GM18517 (cell line): ENCODE data around the gene PLEKHM2.

Experiments used
- ATAC-seq: cut with Tn5 transposase; IDR thresholded peaks from one replicate; pipeline ENCODE4 v1.9.1; 2021; ENCODE audit warnings: mild to moderate bottlenecking, moderate library complexity; ENCODE audit not compliant: unreplicated experiment

The PLEKHM2 gene

DNA sequence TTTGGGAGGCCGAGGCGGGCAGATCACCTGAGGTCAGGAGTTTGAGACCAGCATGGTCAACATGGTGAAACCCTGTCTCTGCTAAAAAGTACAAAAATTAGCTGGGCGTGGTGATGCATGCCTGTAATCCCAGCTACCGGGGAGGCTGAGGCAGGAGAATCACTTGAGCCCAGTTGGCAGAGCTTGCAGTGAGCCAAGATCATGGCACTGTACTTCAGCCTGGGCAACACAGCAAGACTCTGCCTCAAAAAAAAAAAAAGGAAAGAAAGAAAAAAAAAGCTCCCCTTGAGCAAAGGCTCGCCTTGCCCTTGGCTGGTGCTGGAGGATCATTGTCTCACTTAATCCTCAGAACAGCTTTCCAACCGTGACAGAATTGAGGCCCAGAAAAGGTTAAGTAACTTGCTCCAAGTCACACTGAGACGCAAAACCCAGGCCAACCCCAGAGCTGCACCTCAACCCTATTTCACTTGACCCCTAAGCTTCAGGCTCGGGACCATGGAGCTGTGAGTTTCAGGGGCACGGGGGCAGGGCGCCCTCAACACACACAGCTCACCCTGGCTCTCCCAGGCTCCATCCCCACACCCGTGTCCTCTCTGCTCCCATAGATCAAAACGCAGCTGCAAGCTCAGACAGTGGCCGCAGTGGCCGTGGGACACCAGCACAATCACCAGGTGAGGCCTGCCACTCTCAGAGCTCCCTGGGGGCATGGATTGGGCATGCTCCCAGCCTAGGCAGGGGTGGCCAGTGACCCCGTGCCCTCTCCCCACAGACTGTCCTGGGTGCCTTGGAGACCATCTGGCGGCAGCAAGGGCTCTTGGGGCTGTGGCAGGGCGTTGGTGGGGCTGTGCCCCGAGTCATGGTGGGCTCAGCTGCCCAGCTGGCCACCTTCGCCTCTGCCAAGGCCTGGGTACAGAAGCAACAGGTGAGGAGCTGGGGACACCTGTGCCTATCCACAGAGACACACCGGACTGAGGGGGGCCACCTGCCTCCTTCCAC, 53.5 kb downstream of the PLEKHM2 start:
- no peak for ATAC-seq

DNA sequence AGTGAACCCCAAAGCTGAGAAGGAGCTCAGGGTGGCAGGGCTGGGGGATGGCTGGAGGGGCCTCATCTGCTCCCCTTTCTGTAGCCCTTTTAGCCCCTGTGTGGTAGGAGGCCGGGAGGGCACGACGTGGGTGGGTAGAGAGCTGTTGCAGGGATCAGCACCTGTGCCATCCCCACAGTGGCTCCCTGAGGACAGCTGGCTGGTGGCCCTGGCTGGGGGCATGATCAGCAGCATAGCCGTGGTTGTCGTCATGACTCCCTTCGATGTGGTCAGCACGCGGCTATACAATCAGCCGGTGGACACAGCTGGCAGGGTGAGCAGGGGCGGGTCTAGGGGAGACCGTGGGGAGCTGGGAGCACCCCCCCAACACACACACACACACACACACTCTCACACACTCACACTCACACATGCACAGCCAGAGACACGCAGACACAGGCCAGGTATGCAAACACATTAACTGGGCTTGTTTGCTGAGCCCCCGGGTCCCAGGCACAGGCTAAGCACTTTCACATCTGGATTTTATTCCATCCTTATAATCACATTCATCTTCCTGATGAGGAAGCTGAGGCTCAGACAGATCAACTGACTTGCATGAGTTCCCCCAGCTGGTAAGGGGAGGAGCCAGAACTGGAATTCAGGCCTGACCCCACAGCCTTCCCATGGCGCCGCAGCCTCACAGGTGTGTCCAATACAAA, 54.4 kb downstream of the PLEKHM2 start:
- ATAC-seq, result no peak

DNA sequence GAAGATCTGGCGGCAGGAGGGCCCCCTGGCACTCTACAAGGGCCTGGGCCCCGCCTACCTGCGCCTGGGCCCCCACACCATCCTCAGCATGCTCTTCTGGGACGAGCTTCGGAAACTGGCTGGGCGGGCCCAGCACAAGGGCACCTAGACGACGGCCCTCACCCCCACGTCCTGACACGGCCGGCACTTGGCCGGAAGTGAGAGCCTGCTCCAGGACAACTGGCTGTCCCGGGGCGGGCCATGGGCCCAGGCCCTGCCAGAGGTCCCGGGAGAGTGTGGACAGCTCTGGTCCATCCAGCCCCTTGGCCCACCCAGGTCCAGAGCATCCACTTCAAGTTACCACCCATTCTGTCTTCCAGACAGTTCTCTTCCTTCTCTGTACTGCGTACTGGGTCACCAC, 55.1 kb downstream of the PLEKHM2 start:
- no peak for ATAC-seq

DNA sequence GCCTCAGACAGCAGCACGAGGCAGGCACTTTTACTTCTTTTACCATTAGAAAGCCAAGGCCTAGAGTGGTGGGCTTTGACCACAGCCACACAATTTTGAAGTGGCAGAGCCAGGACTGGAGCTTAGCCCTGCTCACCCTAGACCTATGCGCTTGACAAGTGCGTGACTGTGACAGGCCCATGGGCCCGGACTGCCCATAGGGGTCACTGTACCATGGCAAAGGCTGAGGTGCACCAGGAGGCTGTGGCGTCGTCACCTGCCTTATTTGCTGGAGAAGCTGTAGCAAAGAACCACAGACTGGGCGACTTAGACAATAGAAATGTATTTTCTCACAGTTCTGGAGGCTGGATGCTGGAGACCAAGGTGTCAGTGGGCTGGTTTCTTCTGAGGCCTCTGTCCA, 55.6 kb downstream of the PLEKHM2 start:
- ATAC-seq, result no peak

DNA sequence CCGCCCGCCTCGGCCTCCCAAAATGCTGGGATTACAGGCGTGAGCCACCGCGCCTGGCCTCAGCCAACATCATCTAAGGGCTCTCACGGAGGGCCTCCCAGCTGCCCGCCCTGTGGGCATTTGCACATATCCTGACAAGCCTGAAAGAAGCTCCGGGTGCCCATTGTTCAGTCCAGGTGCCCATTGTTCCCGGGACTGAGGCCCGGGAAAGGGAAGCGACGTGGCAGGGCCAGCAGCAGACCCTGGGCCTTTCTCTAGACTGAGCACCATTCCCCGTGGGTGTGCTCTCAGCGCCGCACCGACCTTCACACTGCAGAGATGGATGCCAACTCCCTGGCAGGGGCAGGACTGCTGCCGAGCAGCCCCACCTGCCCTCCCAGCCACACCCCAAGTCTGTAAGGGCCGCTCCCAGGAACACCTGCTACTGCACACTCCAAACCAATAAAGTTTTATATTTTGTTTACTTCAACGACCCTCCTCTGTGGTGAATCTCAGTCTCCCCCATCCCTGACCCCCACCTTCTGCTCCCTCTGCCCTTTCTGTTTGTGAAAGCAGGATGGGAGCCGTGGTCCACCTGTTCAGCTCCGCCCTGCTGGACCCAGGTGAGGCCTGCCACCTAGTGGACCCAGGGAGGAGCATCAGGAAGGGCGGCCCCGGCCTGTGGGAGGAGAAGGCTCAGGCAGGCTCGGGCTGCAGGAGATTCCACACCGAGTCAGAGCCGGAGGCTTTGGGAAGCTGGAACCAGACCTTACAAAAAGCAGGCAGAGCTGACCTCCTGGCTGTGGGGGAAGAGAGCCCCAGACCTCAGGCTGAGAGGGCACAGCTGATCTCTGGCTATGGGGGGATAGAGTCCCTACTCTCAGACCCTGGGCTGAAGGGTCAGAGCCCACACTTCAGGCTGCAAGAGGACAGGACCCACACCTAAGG, 57.1 kb downstream of the PLEKHM2 start:
- ATAC-seq, result no peak

DNA sequence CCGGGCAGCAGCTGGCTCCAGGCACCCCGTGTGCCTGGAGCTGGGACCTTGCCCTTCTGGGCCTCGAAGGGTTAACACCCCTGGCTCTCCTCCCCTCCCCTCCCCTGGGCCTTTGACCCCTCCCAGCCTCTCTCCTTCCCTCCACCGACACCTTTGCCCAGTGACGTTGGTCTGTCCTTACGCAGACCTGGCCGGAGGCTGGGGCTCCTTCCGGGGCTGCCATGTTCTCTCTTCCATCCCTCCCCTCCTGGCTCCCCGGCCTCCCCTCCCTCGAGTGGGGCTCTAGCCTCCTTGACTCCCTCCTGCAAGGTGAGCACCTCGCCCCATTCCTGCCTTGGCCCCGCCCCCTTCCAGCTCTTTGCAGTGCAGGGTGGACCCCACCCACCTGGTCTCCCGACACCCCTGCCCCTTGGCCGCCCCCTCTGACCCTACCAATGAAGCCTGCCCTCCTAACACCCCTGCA, 58.2 kb downstream of the PLEKHM2 start, which contains the start of gene TMEM82:
Gene TMEM82 (plus strand): TSS at position 161 of the 463 bp plus-strand sequence. CDS start 61 bp downstream, at position 222.
- no peak for ATAC-seq

DNA sequence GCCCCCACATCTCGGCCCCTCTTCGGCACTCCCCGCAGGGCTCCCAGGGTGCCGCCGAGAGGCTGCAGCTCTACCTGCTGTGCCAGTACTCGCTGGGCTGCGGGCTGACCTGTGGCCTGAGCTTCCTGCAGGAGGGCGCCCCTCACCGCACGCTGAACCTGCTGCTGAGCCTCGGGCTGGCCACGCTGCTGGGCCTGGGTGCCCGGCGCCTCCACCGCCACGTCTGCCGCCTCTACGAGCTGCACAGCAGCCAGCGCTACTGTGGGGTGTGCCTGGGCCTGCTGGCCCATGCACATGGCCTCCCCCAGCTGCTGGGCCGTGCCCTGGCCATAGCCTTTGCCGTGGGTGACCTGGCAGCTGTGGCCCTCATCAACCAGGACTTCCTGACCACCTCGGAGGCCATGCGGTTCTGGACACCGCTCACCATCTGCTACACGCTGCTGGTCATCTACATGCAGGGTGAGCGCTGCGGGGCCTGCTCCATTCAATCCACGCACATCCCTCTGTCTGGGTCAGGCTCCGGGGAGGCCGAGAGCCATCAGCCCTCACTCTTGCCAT, 60.1 kb downstream of the PLEKHM2 start:
- ATAC-seq, result no peak

DNA sequence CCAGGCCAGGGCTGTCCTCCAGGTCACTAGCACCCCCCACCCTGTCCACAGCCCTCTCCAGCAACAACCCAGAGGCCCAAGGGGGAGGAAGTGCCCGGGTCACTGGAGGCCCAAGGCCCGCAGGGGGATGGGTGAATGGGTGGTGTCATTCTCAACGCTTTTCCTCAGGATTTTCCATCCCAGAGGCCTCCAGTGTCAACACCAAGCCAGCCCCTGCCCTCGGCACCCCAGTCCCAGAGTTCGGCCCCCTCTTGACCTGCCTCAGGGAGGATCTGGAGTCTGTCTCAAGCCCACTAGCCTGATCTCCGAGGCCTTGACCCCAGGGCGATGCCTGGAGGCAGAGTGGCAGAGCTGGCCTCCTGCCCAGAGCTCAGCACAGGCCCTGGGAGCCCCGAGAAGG, 63.3 kb downstream of the PLEKHM2 start:
- ATAC-seq, result no peak

DNA sequence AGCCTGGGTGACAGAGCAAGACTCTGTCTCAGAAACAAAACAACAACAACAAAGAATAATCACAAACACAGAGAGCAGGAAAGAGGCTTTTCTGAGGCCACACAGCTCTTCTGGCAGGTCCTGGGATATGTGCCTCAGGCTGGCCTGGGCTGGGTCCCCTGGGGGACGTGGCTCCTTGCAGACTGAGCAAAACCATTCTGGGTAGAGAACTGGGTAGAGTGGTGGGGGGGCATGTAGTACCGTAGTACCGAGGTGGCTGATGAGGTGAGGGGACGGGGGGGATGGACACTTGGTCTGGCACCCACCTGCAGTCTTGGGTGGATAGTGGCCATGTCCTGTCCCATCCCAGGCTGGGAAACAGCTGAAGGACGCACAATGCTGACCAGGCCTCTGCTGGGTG, 64.1 kb downstream of the PLEKHM2 start:
- ATAC-seq, result no peak

DNA sequence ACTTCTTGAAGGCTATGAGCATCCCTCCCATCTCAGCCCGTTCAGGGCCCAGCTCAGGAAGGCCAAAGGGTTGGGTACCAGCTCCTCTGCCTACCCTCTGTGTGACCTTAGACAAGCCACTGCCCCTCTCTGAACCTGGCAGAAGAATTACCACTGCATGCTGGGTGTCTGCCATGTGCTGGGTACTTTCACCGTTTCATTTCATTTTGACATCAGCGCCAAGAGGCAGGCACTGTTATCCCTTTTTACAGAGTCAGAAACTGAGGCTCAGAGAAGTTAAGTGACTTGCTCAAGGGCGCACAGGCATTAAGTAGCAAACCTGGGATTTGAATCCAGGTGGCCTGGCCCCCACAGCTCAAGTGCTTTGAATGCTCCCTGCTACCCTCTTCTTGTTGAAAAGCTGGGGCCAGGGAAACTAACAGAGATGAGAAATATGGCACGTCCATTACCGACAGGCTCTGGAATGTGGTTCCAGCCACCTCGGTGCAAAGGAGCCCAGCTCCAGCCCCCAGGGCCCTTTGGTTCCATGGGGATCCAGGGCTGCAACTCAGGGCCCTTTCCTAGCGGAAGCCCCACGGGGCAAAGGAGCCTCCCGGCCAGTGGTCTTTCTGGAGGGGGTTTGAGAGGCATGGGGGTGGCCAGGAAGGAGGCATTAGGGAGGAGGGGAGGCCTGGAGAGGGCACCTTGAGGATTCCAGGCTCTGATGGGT, 64.7 kb downstream of the PLEKHM2 start:
- no peak for ATAC-seq

DNA sequence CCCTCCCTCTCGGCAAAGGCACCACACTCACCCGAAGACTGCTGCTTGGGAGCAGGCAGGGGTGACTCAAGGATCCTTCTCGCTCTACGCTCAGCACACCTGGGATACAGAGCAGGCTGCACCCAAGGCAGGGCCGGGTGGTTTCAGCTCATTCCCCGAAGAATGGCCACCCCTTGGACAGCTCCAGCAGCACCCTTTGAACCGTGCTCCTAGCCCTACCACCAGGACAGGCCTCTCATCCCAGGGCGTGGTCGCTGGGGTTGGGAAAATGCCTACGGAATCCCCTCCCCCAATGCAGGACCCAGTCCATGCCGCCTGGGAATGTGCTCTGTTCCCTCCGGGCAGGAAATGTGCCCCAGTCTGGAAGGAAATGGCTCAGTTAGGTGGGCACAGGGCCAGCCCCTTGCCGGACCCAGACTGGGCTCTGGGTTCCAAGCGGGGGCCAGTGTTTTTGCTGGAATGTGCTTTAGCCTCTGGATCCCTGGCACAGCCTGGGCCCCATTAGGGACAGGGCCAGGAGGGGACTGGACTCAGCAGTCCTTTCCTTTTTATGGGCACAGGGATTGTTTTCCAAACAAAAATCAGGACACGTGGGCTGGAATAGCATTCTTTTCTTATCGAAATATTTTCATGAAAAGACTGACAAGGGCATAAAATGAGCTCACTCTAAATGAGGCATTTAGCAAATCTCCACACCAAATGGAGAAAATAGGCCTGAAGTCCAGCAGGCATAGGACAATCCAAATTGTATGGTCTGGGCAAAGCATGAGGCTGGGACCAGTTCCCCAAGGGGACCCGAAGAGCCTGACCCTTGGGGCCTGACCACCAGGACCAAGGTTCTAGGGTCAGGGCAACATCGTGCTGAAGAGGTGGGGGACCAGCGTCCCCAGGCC, 65.5 kb downstream of the PLEKHM2 start:
- ATAC-seq, result no peak

DNA sequence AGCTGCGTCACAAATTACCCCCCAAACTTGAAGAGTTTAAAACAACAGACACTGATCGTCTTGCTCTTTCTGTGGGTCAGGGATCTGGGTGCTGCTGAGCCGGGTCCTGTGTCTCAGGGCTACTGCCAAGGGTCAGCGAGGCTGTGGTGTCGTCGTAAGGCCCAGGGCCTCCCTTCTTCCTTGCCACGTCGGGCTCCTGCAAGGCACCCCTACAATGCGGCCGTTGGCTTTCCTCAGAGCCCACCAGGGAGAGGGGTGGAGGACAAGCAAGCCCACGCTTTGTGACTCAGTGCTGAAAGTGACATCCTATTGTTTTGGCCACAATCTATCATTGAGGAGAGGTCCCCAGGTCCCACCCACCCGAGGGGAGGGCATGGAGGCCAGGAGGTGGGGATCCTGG, 66.8 kb downstream of the PLEKHM2 start:
- ATAC-seq, result no peak

DNA sequence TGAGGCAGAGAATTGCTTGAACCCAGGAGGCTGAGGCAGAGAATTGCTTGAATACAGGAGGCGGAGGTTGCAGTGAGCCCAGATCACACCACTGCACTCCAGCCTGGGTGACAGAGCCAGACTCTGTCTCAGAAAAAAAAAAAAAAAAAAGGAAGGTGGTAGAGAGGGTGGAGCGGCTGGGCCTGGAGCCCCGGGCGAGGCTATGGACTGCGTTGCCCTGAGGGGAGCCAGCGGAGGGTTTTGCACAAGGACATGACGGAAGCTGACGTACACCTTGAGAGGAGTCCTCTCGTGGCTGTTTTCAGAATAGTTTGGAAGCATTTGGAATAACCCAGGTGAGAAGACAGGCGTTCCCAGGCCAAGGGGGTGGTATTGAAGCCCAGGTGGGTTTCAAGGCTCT, 67.6 kb downstream of the PLEKHM2 start:
- no peak for ATAC-seq

DNA sequence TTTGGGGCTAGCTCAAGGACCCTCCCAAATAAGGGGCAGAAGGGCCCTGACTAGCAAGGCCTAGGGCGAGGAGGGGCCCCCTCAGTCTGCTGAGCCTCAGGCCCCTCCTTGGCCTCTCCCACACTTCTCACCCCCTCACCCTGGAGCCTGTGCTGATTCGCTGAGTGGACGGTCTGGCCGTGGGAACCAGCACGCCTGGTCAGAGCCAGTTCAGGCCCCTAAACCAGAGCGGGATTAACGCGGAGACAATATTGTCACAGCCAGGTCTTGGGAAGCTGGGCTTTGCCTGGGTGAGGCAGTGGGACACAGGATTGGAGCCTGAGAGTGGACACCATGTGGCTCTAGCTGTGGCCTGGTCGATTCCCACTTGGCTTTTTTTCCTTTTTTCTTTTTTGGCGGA, 69.7 kb downstream of the PLEKHM2 start:
- ATAC-seq, result no peak

DNA sequence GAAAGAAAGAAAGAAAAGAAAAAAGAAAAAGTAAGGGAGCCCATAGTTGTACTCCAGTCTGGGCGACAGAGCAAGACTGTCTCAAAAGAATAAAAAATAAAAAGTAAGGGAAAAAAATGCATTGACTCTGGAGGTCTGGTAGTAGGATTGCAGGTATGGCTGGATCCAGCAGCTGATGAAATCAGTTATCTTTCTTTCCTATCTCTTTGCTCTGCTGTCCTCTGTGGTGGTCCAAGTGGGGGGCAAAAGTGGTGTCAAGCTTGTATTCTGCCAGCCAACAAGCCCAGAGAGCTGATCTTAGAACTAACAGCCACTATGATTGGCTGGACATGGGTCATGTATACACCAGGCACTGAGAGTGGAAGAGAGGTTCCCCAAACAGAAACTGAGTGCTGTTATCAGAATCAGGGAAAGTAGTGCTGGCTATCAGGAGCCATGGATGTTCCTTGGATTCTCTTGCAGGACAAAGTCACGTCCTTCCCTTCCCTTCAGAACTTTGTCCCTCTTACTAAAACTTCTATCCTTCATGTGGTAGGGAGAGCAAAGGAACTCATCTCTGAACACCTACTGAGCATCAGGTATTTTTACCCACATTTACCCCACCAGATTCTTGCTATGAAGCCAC, 71.0 kb downstream of the PLEKHM2 start:
- ATAC-seq, result no peak

DNA sequence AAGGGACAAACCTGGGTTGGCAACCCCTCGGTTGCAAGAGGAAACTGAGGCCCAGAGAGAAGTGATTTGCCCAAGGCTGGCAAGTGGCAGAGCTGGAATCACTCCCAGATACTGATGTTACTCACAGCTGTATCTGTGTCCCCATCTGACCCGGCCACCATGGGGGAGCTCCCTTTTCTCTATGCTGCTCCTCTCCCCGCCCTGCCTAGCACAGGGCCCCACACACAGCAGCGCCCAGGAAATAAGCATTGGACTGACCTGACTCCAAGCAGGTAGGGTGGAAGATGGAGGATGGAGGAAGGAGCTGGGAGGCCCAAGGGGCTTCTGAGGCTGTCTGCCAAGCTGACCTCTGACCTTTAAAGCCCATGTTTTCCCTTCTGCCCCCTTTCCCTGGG, 71.5 kb downstream of the PLEKHM2 start:
- no peak for ATAC-seq

DNA sequence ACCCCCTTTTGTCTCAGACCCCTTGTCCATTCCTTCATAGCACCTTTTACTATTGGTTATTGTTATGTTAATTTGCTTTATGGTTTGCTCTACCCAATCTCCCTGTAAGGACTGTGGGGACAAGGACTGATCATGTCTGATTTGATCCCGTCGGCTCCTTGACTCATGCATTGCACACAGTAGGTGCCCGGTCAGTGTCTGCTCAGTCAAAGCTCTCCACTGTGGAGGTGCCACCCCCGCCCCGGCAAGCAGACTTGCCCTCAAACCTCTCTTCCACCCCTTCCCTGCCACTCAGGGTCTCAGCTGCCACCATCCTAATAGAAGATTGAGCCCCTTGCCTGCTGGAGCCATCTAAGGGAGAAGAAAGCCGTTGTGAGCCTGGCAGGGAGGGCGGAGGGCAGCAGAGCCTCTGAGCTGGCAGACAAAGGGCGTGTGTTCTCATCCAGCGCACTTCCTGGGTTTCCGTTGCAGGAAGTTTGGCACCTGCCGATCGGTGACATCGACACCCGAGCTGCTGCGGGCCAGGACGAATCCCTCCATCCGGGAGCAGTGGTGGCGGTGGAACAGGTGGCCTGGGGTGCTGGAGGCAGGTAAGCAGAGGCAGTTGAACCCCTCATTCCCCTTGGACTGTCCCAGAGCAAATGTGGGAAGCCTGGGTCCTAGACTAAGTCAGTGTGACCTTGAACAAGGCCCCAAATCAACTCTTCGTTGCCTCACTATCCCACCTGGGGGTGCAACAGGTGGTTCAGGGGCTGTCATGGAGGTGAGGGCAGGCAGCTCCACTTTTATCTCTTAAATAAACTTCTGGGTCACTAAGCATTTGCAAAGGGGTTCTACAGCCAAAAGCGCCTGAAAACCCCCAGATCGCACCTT, 72.3 kb downstream of the PLEKHM2 start:
- ATAC-seq, result no peak
